OCI-LY1 (cell line): Measurements from ENCODE around the gene LEKR1.

ENCODE experiments used
- EZH2 ChIP-seq: fragments of 200-600 bp; sonication (generic), shearing (Covaris generic); IDR thresholded peaks from 2 replicates; pipeline ENCODE4 v1.8.0; 2017; ENCODE audit warnings: borderline replicate concordance, mixed run types, mild to moderate bottlenecking, antibody characterized with exemption, low read length, moderate library complexity, mixed read lengths
- TF ChIP-seq, protein P1 (sequence below): fragments of 200-600 bp; sonication (generic), shearing (Covaris generic); IDR thresholded peaks from 2 replicates; pipeline ENCODE4 v1.5.1; 2017; ENCODE audit warnings: mild to moderate bottlenecking, antibody characterized with exemption, low read length, moderate library complexity, mixed read lengths

DNA sequence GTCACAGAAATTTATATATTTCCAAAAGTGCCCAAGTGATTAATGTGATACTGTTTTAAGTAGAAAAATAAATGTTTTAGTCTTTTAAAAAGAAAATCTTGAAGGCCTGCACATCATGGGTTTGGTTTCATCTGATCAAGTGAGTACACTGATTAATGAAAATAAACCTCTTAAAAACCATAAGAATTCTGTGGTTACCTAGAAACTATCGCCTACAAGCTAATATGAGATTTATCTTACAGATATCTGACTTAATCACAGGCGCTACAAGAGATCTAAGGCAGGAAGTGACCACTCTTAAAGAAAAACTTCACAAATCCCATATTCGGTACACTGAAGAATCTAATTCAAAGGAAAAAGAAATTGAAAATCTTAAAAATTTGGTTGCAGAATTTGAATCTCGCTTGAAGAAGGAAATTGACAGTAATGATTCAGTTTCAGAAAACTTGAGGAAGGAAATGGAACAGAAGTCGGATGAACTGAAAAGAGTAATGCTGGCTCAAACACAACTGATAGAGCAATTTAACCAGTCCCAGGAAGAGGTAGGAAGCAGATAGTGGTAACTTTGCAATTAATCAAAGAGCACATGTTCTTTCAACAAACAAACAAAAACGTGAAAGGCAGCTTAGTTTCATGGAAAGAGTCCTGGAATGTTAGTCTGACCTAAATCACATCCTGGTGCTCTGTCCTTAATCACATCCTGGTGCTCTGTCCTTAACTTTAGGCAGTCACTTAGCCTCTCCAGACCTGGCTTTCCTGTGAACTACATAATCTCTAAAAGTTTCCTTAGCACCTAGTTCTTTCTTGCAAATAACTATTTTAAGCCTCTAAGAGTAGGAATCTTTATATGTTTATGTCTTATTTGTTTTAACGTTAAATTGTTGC, 201.9 kb downstream of the LEKR1 start:
- TF ChIP-seq EZH2 = no peak
- TF ChIP-seq, protein P1, sequence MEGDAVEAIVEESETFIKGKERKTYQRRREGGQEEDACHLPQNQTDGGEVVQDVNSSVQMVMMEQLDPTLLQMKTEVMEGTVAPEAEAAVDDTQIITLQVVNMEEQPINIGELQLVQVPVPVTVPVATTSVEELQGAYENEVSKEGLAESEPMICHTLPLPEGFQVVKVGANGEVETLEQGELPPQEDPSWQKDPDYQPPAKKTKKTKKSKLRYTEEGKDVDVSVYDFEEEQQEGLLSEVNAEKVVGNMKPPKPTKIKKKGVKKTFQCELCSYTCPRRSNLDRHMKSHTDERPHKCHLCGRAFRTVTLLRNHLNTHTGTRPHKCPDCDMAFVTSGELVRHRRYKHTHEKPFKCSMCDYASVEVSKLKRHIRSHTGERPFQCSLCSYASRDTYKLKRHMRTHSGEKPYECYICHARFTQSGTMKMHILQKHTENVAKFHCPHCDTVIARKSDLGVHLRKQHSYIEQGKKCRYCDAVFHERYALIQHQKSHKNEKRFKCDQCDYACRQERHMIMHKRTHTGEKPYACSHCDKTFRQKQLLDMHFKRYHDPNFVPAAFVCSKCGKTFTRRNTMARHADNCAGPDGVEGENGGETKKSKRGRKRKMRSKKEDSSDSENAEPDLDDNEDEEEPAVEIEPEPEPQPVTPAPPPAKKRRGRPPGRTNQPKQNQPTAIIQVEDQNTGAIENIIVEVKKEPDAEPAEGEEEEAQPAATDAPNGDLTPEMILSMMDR = no peak
